Liver (tissue), 3 donors: ENCODE results near the gene GRM1.

Source experiments
- GABPA ChIP-seq, 2 donors: IDR thresholded peaks in 1 of 2; conservative IDR thresholded peaks in 1 of 2; 2 replicates each; pipeline ENCODE4 v1.6.1; 2016; ENCODE audit warnings: antibody characterized with exemption in 2 of 2, mild to moderate bottlenecking in 1 of 2, moderate library complexity in 1 of 2
- HNF4A ChIP-seq, 2 donors: conservative IDR thresholded peaks; 2 replicates each; pipeline ENCODE4 v1.6.1; 2016; ENCODE audit warnings: antibody characterized with exemption in 2 of 2, mild to moderate bottlenecking in 2 of 2
- JUND ChIP-seq, 2 donors: IDR thresholded peaks; 2 replicates each; pipeline ENCODE4 v1.6.1; 2016; ENCODE audit warnings: antibody characterized with exemption in 2 of 2
- NR2F2 ChIP-seq: IDR thresholded peaks from 2 replicates; pipeline ENCODE4 v1.6.1; 2016; ENCODE audit warnings: antibody characterized with exemption
- RXRA ChIP-seq, 2 donors: IDR thresholded peaks; 2 replicates each; pipeline ENCODE4 v1.6.1; 2017 to 2018; ENCODE audit warnings: antibody characterized with exemption in 2 of 2, mild to moderate bottlenecking in 1 of 2
- TAF1 ChIP-seq: conservative IDR thresholded peaks from 2 replicates; pipeline ENCODE4 v1.6.1; 2016; ENCODE audit warnings: antibody characterized with exemption, mild to moderate bottlenecking
- TF ChIP-seq, protein P1 (sequence below): fragments of 150-350 bp; IDR thresholded peaks from 2 replicates; pipeline ENCODE4 v1.5.1; 2017; ENCODE audit warnings: improper control_type of control experiment, low read depth, low read length; ENCODE audit not compliant: missing input control
- TF ChIP-seq, protein P2 (sequence below): IDR thresholded peaks from 2 replicates; pipeline ENCODE4 v1.6.1; 2016; ENCODE audit warnings: antibody characterized with exemption, mild to moderate bottlenecking
- TF ChIP-seq, protein P3 (sequence below): IDR thresholded peaks from 2 replicates; pipeline ENCODE4 v1.6.1; 2016; ENCODE audit warnings: antibody characterized with exemption
- donor health status: healthy.
- donor health status: healthy.

DNA sequence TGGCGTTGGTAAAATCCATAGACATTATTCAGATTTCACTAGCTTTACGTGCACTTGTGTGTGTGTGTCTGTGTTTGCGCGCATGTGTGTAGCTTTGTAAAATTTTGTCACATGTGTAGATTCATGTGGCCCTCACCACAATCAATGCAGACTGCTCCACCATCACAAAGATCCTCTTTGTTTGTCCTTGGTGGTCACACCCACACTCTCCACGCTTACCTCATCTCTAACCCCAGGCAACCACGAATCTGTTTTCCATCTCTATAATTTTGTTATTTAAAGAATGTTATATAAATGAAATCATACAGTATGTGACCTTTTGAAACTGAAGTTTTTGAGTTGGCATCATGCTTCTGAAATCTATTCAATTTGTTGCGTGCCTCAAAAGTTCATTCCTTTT lies 58.5 kb downstream of the GRM1 start:
- TF ChIP-seq NR2F2 (no peak), TAF1 (no peak), JUND (IDR thresholded peaks at IDR 0.05) (no peak), HNF4A (conservative IDR thresholded peaks at IDR 0.05) (no peak), GABPA (IDR thresholded peaks at IDR 0.05 in 1 of 2, conservative IDR thresholded peaks at IDR 0.05 in 1 of 2) (no peak), RXRA (IDR thresholded peaks at IDR 0.05) (no peak)
- TF ChIP-seq, protein P1, sequence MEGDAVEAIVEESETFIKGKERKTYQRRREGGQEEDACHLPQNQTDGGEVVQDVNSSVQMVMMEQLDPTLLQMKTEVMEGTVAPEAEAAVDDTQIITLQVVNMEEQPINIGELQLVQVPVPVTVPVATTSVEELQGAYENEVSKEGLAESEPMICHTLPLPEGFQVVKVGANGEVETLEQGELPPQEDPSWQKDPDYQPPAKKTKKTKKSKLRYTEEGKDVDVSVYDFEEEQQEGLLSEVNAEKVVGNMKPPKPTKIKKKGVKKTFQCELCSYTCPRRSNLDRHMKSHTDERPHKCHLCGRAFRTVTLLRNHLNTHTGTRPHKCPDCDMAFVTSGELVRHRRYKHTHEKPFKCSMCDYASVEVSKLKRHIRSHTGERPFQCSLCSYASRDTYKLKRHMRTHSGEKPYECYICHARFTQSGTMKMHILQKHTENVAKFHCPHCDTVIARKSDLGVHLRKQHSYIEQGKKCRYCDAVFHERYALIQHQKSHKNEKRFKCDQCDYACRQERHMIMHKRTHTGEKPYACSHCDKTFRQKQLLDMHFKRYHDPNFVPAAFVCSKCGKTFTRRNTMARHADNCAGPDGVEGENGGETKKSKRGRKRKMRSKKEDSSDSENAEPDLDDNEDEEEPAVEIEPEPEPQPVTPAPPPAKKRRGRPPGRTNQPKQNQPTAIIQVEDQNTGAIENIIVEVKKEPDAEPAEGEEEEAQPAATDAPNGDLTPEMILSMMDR, result no peak
- TF ChIP-seq, protein P2, sequence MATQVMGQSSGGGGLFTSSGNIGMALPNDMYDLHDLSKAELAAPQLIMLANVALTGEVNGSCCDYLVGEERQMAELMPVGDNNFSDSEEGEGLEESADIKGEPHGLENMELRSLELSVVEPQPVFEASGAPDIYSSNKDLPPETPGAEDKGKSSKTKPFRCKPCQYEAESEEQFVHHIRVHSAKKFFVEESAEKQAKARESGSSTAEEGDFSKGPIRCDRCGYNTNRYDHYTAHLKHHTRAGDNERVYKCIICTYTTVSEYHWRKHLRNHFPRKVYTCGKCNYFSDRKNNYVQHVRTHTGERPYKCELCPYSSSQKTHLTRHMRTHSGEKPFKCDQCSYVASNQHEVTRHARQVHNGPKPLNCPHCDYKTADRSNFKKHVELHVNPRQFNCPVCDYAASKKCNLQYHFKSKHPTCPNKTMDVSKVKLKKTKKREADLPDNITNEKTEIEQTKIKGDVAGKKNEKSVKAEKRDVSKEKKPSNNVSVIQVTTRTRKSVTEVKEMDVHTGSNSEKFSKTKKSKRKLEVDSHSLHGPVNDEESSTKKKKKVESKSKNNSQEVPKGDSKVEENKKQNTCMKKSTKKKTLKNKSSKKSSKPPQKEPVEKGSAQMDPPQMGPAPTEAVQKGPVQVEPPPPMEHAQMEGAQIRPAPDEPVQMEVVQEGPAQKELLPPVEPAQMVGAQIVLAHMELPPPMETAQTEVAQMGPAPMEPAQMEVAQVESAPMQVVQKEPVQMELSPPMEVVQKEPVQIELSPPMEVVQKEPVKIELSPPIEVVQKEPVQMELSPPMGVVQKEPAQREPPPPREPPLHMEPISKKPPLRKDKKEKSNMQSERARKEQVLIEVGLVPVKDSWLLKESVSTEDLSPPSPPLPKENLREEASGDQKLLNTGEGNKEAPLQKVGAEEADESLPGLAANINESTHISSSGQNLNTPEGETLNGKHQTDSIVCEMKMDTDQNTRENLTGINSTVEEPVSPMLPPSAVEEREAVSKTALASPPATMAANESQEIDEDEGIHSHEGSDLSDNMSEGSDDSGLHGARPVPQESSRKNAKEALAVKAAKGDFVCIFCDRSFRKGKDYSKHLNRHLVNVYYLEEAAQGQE, result no peak
- TF ChIP-seq, protein P3, sequence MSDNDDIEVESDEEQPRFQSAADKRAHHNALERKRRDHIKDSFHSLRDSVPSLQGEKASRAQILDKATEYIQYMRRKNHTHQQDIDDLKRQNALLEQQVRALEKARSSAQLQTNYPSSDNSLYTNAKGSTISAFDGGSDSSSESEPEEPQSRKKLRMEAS, result no peak
